ENCODE data around the gene PLCD3.

PLCD3 gene

GRCh38 chr17:45086865-45087503 is 45.3 kb downstream of the PLCD3 start:
- H3K4me3 ChIP-seq (replicated peaks; ENCODE audit: low read depth, low read length), result no peak overlapping the region
- TF ChIP-seq CTCF (IDR thresholded peaks at IDR 0.05; ENCODE audit: low read depth, low read length, missing control alignments), result no peak
- no peak for DNase-seq (ENCODE audit: extremely low read depth, low read depth)

- no peak for TF ChIP-seq CTCF (IDR thresholded peaks at IDR 0.05; ENCODE audit: low read depth, low read length, missing control alignments)
- no peak overlapping the region for H3K4me3 ChIP-seq (replicated peaks; ENCODE audit: low read depth, low read length)
- DNase-seq (ENCODE audit: extremely low read depth, low read depth), result no peak
These were observed 45.9 kb downstream of the PLCD3 start for GRCh38 chr17:45086391-45086790.

- H3K4me3 ChIP-seq (replicated peaks; ENCODE audit: low read depth, low read length), result no peak overlapping the region
- no peak for DNase-seq (ENCODE audit: extremely low read depth, low read depth)
- no peak for TF ChIP-seq CTCF (IDR thresholded peaks at IDR 0.05; ENCODE audit: low read depth, low read length, missing control alignments)
These were observed 51.1 kb downstream of the PLCD3 start for GRCh38 chr17:45081047-45081703.

GRCh38 chr17:45077643-45078042 is 54.7 kb downstream of the PLCD3 start:
- no peak overlapping the region for H3K4me3 ChIP-seq (replicated peaks; ENCODE audit: low read depth, low read length)
- no peak for DNase-seq (ENCODE audit: extremely low read depth, low read depth)
- TF ChIP-seq CTCF (IDR thresholded peaks at IDR 0.05; ENCODE audit: low read depth, low read length, missing control alignments), result no peak

GRCh38 chr17:45073414-45074070 is 58.8 kb downstream of the PLCD3 start:
- DNase-seq (ENCODE audit: extremely low read depth, low read depth), result no peak
- no peak overlapping the region for H3K4me3 ChIP-seq (replicated peaks; ENCODE audit: low read depth, low read length)
- no peak for TF ChIP-seq CTCF (IDR thresholded peaks at IDR 0.05; ENCODE audit: low read depth, low read length, missing control alignments)

- no peak for DNase-seq (ENCODE audit: extremely low read depth, low read depth)
- no peak overlapping the region for H3K4me3 ChIP-seq (replicated peaks; ENCODE audit: low read depth, low read length)
- TF ChIP-seq CTCF (IDR thresholded peaks at IDR 0.05; ENCODE audit: low read depth, low read length, missing control alignments), result no peak
These were observed 61.5 kb downstream of the PLCD3 start for GRCh38 chr17:45070809-45071208.

All from HFF-Myc (cell line).